COLO668 (cell line): ENCODE results near the gene ZNF253.
A peak's percentile ranks its signal among the peaks of the same experiment; 100 is the strongest.
"Not testable (repeated sequence)": the region's sequence is repeated elsewhere in the genome, so short reads cannot be mapped to it uniquely, and the experiment has no call there.

ENCODE experiments used
- DNase-seq: peaks from one replicate; lab custom pipeline; 2025; ENCODE audit not compliant: unreplicated experiment; lab: John Stamatoyannopoulos, UW

ZNF253 gene

GRCh38 chr19:19892055-19892941, 26.6 kb downstream of the ZNF253 start:
- DNase-seq = not testable (repeated sequence)

GRCh38 chr19:19900139-19900728, 34.6 kb downstream of the ZNF253 start:
- peak; percentile 14 for DNase-seq

- DNase-seq = peak; percentile 93
Measured at GRCh38 chr19:19900729-19901444, 35.2 kb downstream of the ZNF253 start, which contains the start of gene ZNF93. Gene ZNF93 (plus strand): TSS chr19:19900946. CDS start chr19:19901089, 143 bp downstream.

- not testable (repeated sequence) for DNase-seq
Measured at GRCh38 chr19:19907551-19907950, 41.9 kb downstream of the ZNF253 start.

GRCh38 chr19:19909654-19910053, 44.0 kb downstream of the ZNF253 start:
- DNase-seq = no peak

GRCh38 chr19:19911150-19911549, 45.5 kb downstream of the ZNF253 start:
- no peak for DNase-seq

- no peak for DNase-seq
Measured at GRCh38 chr19:19914596-19914995, 48.9 kb downstream of the ZNF253 start.

GRCh38 chr19:19930417-19930816, 64.7 kb downstream of the ZNF253 start:
- DNase-seq = peak; percentile 11

GRCh38 chr19:19933432-19934314, 68.0 kb downstream of the ZNF253 start:
- DNase-seq = not testable (repeated sequence)

- DNase-seq = no peak
Measured at GRCh38 chr19:19937403-19937802, 71.7 kb downstream of the ZNF253 start.

GRCh38 chr19:19938449-19938848, 72.8 kb downstream of the ZNF253 start:
- DNase-seq = no peak

GRCh38 chr19:19943848-19944582, 78.3 kb downstream of the ZNF253 start:
- no peak for DNase-seq
